SU-DHL-6 (cell line): ENCODE measurements around the gene SLC16A5.

Experiments used
- H2AFZ ChIP-seq: fragments of 200-600 bp; sonication (generic); 2 replicates; pipeline ENCODE4 v1.6.1; 2014; ENCODE audit warnings: low read depth, mild to moderate bottlenecking, moderate library complexity, mixed read lengths, antibody characterized with exemption, low read length; ENCODE audit not compliant: severe bottlenecking
- H3F3A ChIP-seq: fragments of 200-600 bp; shearing (Covaris generic); 2 replicates; pipeline ENCODE4 v1.6.0; 2016; ENCODE audit warnings: antibody characterized with exemption, mild to moderate bottlenecking; ENCODE audit not compliant: insufficient read depth
- H3K27ac ChIP-seq: fragments of 200-600 bp; sonication (generic); 2 replicates; pipeline ENCODE4 v1.5.1; 2016; ENCODE audit warnings: low read depth, mild to moderate bottlenecking, low read length, moderate library complexity, mixed read lengths
- H3K27me3 ChIP-seq: fragments of 200-600 bp; sonication (generic), shearing (Covaris generic); 2 replicates; pipeline ENCODE4 v1.6.0; 2014; ENCODE audit warnings: mild to moderate bottlenecking, low read length
- H3K36me3 ChIP-seq: fragments of 200-600 bp; sonication (generic); 2 replicates; pipeline ENCODE4 v1.6.1; 2014; ENCODE audit warnings: mild to moderate bottlenecking, low read length, mixed read lengths
- H3K4me2 ChIP-seq: fragments of 300-600, 200-600 bp; shearing (Covaris generic), sonication (generic); 2 replicates; pipeline ENCODE4 v1.6.0; 2014; ENCODE audit warnings: low read length, low read depth, mild to moderate bottlenecking; ENCODE audit not compliant: poor library complexity, severe bottlenecking
- H3K4me3 ChIP-seq: fragments of 200-600 bp; sonication (generic); 2 replicates; pipeline ENCODE4 v1.5.1; 2014; ENCODE audit warnings: antibody characterized with exemption, low read length, mild to moderate bottlenecking, mixed read lengths; ENCODE audit not compliant: insufficient read depth, poor library complexity, severe bottlenecking
- H3K79me2 ChIP-seq: fragments of 200-600 bp; sonication (generic); 2 replicates; pipeline ENCODE4 v1.6.1; 2014; ENCODE audit warnings: mild to moderate bottlenecking, low read length, moderate library complexity; ENCODE audit not compliant: insufficient read depth
- H3K9ac ChIP-seq: fragments of 200-600 bp; sonication (generic); 2 replicates; pipeline ENCODE4 v1.7.0; 2014; ENCODE audit warnings: mild to moderate bottlenecking, low read length
- H3K9me2 ChIP-seq: fragments of 200-600 bp; sonication (generic); replicated peaks from 2 replicates; pipeline ENCODE4 v1.6.1; 2014; ENCODE audit warnings: low read length; ENCODE audit not compliant: insufficient read depth
- H3K9me3 ChIP-seq: fragments of 200-600 bp; sonication (generic); 2 replicates; pipeline ENCODE4 v1.6.1; 2014; ENCODE audit warnings: low read length, mixed read lengths; ENCODE audit not compliant: insufficient read depth
- H4K20me1 ChIP-seq: fragments of 200-600 bp; sonication (generic); 2 replicates; pipeline ENCODE4 v1.6.1; 2014; ENCODE audit warnings: low read depth, mild to moderate bottlenecking, antibody characterized with exemption, low read length, moderate library complexity, mixed read lengths
- EZH2phosphoT487 ChIP-seq: fragments of 200-600 bp; sonication (generic), shearing (Covaris generic); conservative IDR thresholded peaks from 2 replicates; pipeline ENCODE4 v1.6.1; 2018; ENCODE audit warnings: mild to moderate bottlenecking, antibody characterized with exemption, low read length, moderate library complexity, mixed read lengths
- TF ChIP-seq, protein P1 (sequence below): fragments of 200-600 bp; sonication (generic); IDR thresholded peaks from one replicate; pipeline ENCODE4 v1.5.1; 2017; ENCODE audit warnings: antibody characterized with exemption, mild to moderate bottlenecking, low read length, moderate library complexity; ENCODE audit not compliant: insufficient read depth, poor library complexity, severe bottlenecking

SLC16A5 gene

DNA sequence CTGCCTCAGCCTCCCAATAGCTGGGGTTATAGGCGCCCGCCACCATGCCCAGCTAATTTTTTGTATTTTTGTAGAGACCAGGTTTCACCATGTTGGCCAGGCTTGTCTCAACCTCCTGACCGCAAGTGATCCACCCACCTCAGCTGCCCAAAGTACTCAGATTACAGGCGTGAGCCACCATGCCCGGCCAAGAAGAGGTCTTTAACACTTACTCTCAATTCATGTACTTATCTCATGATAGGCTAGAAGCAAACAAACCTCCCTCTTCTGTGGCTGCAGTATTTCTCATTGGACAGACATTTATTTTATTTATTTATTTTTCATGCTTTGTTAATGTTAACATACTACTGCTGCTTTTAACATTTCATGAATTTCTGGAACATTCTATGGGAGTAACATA lies 50.8 kb downstream of the SLC16A5 start:
- Histone ChIP-seq H3K4me3 (no peak overlapping the region), H3K9me2 (no peaks in the 10 kb centered on the region), H3K27ac (no peak overlapping the region), H3K9ac (no peak overlapping the region), H3K9me3 (no peaks in the 10 kb centered on the region), H3K36me3 (peaks cover 25% of the 10 kb centered on the region; the same call in 1 of the 2 replicates), H3F3A (peaks cover 42% of the 10 kb centered on the region), H3K27me3 (no peaks in the 10 kb centered on the region), H3K79me2 (no peaks in the 10 kb centered on the region), H3K4me2 (no peak overlapping the region), H2AFZ (no peak overlapping the region), H4K20me1 (0 out of 2 replicates have a peak, but pooled peaks cover 3% of the 10 kb centered on the region)
- TF ChIP-seq, protein P1, sequence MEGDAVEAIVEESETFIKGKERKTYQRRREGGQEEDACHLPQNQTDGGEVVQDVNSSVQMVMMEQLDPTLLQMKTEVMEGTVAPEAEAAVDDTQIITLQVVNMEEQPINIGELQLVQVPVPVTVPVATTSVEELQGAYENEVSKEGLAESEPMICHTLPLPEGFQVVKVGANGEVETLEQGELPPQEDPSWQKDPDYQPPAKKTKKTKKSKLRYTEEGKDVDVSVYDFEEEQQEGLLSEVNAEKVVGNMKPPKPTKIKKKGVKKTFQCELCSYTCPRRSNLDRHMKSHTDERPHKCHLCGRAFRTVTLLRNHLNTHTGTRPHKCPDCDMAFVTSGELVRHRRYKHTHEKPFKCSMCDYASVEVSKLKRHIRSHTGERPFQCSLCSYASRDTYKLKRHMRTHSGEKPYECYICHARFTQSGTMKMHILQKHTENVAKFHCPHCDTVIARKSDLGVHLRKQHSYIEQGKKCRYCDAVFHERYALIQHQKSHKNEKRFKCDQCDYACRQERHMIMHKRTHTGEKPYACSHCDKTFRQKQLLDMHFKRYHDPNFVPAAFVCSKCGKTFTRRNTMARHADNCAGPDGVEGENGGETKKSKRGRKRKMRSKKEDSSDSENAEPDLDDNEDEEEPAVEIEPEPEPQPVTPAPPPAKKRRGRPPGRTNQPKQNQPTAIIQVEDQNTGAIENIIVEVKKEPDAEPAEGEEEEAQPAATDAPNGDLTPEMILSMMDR, result no peak
- no peak for TF ChIP-seq EZH2phosphoT487

DNA sequence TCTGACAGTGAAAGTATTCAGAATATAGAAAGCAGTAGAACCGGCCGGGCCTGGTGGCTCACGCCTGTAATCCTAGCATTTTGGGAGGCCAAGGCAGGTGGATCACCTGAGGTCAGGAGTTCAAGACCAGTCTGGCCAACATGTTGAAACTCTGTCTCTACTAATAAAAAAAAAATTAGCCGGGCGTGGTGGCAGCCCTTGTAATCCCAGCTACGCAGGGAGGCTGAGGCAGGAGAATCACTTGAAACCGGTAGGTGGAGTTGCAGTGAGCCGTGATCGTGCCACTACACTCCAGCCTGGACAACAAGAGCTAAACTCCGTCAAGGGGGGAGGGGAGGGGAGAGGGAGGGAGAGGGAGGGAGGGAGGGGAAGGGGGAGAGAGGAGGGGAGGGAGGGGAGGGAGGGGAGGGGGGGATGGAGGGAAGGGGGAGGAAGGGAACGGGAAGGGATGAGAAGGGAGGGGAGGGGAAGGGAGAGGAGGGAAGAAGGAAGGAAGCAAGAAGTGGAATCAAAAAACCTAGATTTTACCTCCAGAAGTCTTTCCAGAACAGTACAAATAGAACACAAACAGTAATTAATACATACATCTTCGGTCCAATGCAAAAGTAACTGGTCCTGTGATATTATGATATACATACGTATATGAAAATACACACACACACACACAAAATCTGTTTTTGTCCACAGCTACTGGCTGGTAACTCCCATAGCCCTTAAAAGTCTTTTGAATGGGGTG lies 54.6 kb downstream of the SLC16A5 start:
- TF ChIP-seq, protein P1, result no peak
- no peak for TF ChIP-seq EZH2phosphoT487
- Histone ChIP-seq H4K20me1 (0 out of 2 replicates have a peak, but pooled peaks cover 7% of the 10 kb centered on the region), H2AFZ (no peak overlapping the region), H3F3A (peaks cover 21% of the 10 kb centered on the region), H3K27ac (no peak overlapping the region), H3K9me3 (no peaks in the 10 kb centered on the region), H3K4me3 (no peak overlapping the region), H3K4me2 (no peak overlapping the region), H3K9me2 (no peaks in the 10 kb centered on the region), H3K36me3 (peaks cover 45% of the 10 kb centered on the region), H3K79me2 (peaks cover under 1% of the 10 kb centered on the region; the same call in 1 of the 2 replicates), H3K9ac (no peak overlapping the region), H3K27me3 (no peaks in the 10 kb centered on the region)

DNA sequence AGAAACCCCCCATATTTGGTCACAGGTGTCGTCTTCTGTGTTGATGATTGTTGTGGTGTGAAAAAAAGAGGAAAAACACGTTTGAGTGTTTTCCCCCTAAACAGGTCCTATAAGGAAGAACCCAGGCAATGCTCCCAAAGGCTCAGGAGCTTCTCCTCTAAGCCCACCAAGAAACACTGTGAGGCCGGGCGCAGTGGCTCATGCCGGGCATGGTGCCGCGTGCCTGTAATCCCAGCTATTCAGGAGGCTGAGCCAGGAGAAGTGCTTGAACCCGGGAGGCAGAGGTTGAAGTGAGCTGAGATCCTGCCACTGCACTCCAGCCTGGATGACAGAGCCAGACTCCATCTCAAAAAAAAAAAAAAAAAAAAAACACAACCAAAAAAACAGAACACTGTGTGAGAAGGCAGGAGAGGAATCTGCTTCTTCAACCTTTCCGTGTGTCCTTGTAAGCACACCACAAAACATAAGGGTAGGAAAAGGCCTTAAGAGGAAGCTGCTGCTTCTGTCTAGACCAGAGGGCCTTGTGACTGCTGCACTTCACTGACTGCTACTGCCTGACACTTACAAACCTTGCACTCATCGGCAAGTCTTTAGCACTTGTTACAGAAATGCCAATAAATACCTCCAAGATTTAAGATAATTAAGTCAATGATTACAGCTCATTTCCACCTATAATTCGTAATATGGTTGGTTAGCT lies 57.2 kb downstream of the SLC16A5 start:
- H3K36me3 ChIP-seq, result peaks cover 41% of the 10 kb centered on the region
- no peak overlapping the region for H2AFZ ChIP-seq
- no peak overlapping the region for H3K27ac ChIP-seq
- H3K27me3 ChIP-seq, result no peaks in the 10 kb centered on the region
- H3K9me2 ChIP-seq, result no peaks in the 10 kb centered on the region
- no peaks in the 10 kb centered on the region for H3K9me3 ChIP-seq
- TF ChIP-seq, protein P1, result no peak
- no peak for TF ChIP-seq EZH2phosphoT487
- H3K79me2 ChIP-seq, result peaks cover 26% of the 10 kb centered on the region
- peaks cover 6% of the 10 kb centered on the region; the same call in 1 of the 2 replicates for H3F3A ChIP-seq
- H3K4me3 ChIP-seq, result no peak overlapping the region
- H3K4me2 ChIP-seq, result no peak overlapping the region
- 0 out of 2 replicates have a peak, but pooled peaks cover 13% of the 10 kb centered on the region for H4K20me1 ChIP-seq
- no peak overlapping the region for H3K9ac ChIP-seq
